ENCODE measurements around the gene UNC79. TPM values are rescaled to one million over a fixed set of nuclear protein-coding genes. Genes with fewer than 3 reads are reported as not detected.
A peak's percentile ranks its signal among the peaks of the same experiment; 100 is the strongest.

Gene UNC79
- total RNA-seq, 1 donor, result under 0.01 TPM

GRCh38 chr14:93587330-93587729 lies 156.6 kb downstream of the UNC79 start:
- Histone ChIP-seq H3K4me3 (ENCODE audit: insufficient read depth, low read length) (no peak overlapping the region), H2AFZ (ENCODE audit: low read length) (no peak overlapping the region), H3K36me3 (ENCODE audit: insufficient read depth, low read length) (no peaks in the 10 kb centered on the region), H4K20me1 (ENCODE audit: insufficient read depth, low read length) (no peaks in the 10 kb centered on the region), H3K4me1 (ENCODE audit: insufficient read depth, low read length) (no peaks in the 10 kb centered on the region), H3K4me2 (ENCODE audit: insufficient read depth, low read length) (no peak overlapping the region), H3K27ac (ENCODE audit: low read depth, low read length) (no peak overlapping the region), H3K27me3 (ENCODE audit: insufficient read depth, low read length) (no peaks in the 10 kb centered on the region), H3K9me3 (ENCODE audit: low read depth, low read length) (no peaks in the 10 kb centered on the region), H3K79me2 (ENCODE audit: insufficient read depth, low read length) (no peaks in the 10 kb centered on the region)
- no peak for DNase-seq (ENCODE audit: insufficient read length, low spot score, missing footprints)
- TF ChIP-seq CTCF (IDR thresholded peaks at IDR 0.05; ENCODE audit: extremely low read depth, low read depth, low read length), result no peak

- Histone ChIP-seq H3K27ac (ENCODE audit: low read depth, low read length) (no peak overlapping the region), H2AFZ (ENCODE audit: low read length) (no peak overlapping the region), H4K20me1 (ENCODE audit: insufficient read depth, low read length) (no peaks in the 10 kb centered on the region), H3K36me3 (ENCODE audit: insufficient read depth, low read length) (no peaks in the 10 kb centered on the region), H3K27me3 (ENCODE audit: insufficient read depth, low read length) (no peaks in the 10 kb centered on the region), H3K4me3 (ENCODE audit: insufficient read depth, low read length) (no peak overlapping the region), H3K4me2 (ENCODE audit: insufficient read depth, low read length) (no peak overlapping the region), H3K9me3 (ENCODE audit: low read depth, low read length) (no peaks in the 10 kb centered on the region), H3K4me1 (ENCODE audit: insufficient read depth, low read length) (no peaks in the 10 kb centered on the region), H3K79me2 (ENCODE audit: insufficient read depth, low read length) (no peaks in the 10 kb centered on the region)
- TF ChIP-seq CTCF (IDR thresholded peaks at IDR 0.05; ENCODE audit: extremely low read depth, low read depth, low read length), result no peak
- DNase-seq (ENCODE audit: insufficient read length, low spot score, missing footprints), result no peak
These were observed 160.8 kb downstream of the UNC79 start for GRCh38 chr14:93591506-93591905.

- Histone ChIP-seq H3K4me3 (ENCODE audit: insufficient read depth, low read length) (no peak overlapping the region), H3K36me3 (ENCODE audit: insufficient read depth, low read length) (no peaks in the 10 kb centered on the region), H3K27ac (ENCODE audit: low read depth, low read length) (no peak overlapping the region), H3K27me3 (ENCODE audit: insufficient read depth, low read length) (no peaks in the 10 kb centered on the region), H4K20me1 (ENCODE audit: insufficient read depth, low read length) (no peaks in the 10 kb centered on the region), H3K79me2 (ENCODE audit: insufficient read depth, low read length) (no peaks in the 10 kb centered on the region), H2AFZ (ENCODE audit: low read length) (no peak overlapping the region), H3K4me2 (ENCODE audit: insufficient read depth, low read length) (no peak overlapping the region), H3K4me1 (ENCODE audit: insufficient read depth, low read length) (no peaks in the 10 kb centered on the region), H3K9me3 (ENCODE audit: low read depth, low read length) (no peaks in the 10 kb centered on the region)
- peak; percentile 62 for DNase-seq (ENCODE audit: insufficient read length, low spot score, missing footprints)
- TF ChIP-seq CTCF (IDR thresholded peaks at IDR 0.05; ENCODE audit: extremely low read depth, low read depth, low read length), result no peak
These were observed 162.0 kb downstream of the UNC79 start for GRCh38 chr14:93592786-93593185.

- no peak for DNase-seq (ENCODE audit: insufficient read length, low spot score, missing footprints)
- Histone ChIP-seq H3K4me1 (ENCODE audit: insufficient read depth, low read length) (no peaks in the 10 kb centered on the region), H4K20me1 (ENCODE audit: insufficient read depth, low read length) (no peaks in the 10 kb centered on the region), H3K27me3 (ENCODE audit: insufficient read depth, low read length) (no peaks in the 10 kb centered on the region), H3K4me2 (ENCODE audit: insufficient read depth, low read length) (no peak overlapping the region), H3K27ac (ENCODE audit: low read depth, low read length) (no peak overlapping the region), H3K36me3 (ENCODE audit: insufficient read depth, low read length) (no peaks in the 10 kb centered on the region), H3K4me3 (ENCODE audit: insufficient read depth, low read length) (no peak overlapping the region), H2AFZ (ENCODE audit: low read length) (no peak overlapping the region), H3K79me2 (ENCODE audit: insufficient read depth, low read length) (no peaks in the 10 kb centered on the region), H3K9me3 (ENCODE audit: low read depth, low read length) (no peaks in the 10 kb centered on the region)
- no peak for TF ChIP-seq CTCF (IDR thresholded peaks at IDR 0.05; ENCODE audit: extremely low read depth, low read depth, low read length)
These were observed 175.4 kb downstream of the UNC79 start for GRCh38 chr14:93606091-93606490.

All from osteoblast (primary cell).